Endometrium (tissue), 2 donors: ENCODE data around the gene MAP4K4.
"Not testable (repeated sequence)": the region's sequence is repeated elsewhere in the genome, so short reads cannot be mapped to it uniquely, and the experiment has no call there.

ENCODE experiments used
- FAIRE-seq: peaks from 2 replicates; lab custom pipeline; 2012; peaks lifted over from hg19 to GRCh38; lab: Jason Lieb, UNC
- donor health status: control.
- donor health status: control.

Gene MAP4K4

GRCh38 chr2:101768556-101769220 lies 71.2 kb downstream of the MAP4K4 start:
- no peak for FAIRE-seq

DNA sequence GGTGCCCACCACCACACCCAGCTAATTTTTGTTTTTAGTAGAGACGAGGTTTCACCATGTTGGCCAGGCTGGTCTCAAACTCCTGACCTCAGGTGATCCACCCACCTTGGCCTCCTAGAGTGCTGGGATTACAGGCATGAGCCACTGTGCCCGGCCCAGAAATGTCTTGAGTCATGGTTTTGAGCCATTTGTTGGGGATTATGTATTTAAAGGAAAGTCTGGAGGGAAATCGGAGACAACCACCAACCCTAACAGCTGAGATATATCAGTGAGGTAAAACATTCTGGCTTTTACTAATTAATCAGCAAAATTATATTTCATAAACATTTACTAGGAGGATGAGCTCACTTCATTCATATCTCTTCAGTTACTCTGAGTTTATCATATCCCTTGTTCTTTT lies 72.2 kb downstream of the MAP4K4 start:
- FAIRE-seq: not testable (repeated sequence)

DNA sequence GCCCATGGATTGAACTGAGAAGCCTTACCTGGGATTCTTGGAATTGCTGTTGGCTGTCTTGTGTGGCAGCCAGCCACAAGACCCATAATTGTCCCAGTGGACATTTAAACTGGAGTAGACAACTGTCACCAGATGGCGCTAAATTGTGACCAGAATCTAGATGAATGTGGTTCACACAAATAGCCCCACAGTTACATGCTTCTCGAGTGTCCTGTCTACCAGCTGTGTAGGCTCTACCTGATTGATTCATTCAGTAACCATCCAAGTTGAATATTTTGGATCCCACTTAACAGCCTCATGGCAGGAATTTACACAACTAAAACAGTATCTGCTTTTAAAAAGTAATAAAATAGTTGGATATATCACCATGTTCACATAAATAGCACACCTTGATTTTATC lies 73.2 kb downstream of the MAP4K4 start:
- FAIRE-seq: no peak

- no peak for FAIRE-seq
Measured at GRCh38 chr2:101771227-101771902, 73.9 kb downstream of the MAP4K4 start.

- no peak for FAIRE-seq
Measured at GRCh38 chr2:101771910-101772321, 74.4 kb downstream of the MAP4K4 start.

- FAIRE-seq: no peak
Measured at GRCh38 chr2:101773137-101773536, 75.6 kb downstream of the MAP4K4 start.

DNA sequence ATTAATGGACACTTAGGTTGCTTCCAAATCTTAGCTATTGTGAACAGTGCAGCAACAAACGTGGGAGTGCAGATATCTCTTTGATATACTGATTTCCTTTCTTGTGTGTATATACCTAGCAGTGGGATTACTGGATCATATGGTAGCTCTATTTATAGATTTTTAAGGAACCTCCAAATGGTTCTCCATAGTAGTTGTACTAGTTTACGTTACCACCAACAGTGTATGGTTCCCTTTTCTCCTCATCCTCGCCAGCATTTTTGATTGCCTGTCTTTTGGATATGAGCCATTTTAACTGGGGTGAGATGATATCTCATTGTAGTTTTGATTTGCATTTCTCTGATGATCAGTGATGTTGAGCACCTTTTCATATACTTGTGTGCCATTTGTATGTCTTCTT lies 76.5 kb downstream of the MAP4K4 start:
- not testable (repeated sequence) for FAIRE-seq

DNA sequence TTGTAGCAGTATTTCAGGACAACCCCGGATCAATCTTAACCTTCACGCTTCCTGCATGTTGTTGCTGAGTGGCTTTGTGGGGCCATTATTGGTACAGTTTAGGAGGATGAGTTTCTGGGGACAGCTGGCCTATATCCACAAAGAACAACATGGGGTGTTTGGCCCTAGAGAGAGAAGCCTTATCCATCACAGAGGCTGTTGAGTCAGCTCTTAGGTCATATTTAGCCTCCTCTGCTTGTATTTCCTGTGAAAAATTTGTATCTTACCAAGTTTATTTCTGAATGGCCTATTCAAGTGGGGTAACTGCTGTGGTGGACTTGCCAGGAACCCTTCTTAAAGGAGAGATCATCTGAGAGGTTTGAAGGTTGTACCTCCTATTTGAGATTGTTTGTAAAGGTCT lies 77.6 kb downstream of the MAP4K4 start:
- FAIRE-seq: no peak

DNA sequence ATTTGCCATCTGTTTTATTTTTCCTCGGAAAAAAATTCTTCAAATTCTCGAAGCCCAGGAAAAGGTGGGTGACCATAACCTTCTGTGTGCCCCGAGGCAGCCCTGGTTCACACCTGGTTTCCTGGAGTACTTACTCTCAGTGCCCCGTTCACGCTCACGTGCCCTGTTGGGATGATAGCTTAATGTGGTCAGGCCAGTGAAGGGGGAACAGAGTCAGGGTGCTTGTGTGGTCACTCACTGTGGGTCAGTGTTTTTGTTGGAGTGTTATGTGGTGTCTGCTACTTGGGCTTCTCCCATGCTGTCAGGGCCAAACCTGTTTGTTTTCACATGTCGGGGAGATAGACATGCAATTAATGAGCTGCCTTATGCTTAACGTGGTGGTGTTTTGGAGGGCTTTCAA lies 78.1 kb downstream of the MAP4K4 start:
- FAIRE-seq: no peak

- FAIRE-seq: no peak
Measured at GRCh38 chr2:101776172-101777043, 78.9 kb downstream of the MAP4K4 start.

DNA sequence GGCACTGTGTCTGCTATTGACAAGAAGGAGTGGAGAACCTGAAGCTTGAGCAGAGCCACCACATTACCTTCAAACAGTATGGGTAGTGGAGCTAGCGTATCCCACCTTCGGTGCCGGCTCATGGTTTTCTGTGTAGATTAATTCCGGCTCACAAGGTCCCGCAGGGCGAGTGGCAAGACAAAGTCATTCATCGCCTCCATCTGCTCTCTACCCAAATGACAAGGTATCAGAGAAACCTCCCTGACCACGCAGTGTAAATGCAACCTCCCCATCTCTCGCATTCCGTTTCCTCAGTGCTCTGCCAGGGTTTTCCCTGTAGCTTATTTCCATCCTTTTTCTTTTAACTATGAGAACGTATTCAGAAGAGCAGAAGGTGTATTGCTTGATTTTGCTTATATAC lies 79.8 kb downstream of the MAP4K4 start:
- no peak for FAIRE-seq

DNA sequence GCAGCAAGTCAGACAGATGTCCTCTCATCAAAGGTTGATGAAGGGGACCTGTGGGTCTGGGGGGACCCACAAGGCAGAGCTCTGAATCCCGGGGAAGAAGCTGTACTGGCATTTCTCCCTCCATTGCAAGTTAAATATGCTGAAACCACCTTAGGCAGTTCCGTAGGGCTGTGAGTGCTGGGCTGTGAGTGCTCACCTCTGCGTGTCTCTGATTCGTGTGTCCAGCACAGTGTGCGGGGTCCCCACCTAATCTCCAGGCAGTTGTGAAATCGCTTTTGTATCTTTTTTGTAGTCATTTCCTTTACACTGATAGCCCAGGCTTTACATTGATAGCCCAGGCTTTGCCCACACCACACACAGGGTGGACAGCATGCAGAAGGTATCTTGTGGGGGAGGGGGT lies 80.6 kb downstream of the MAP4K4 start:
- no peak for FAIRE-seq

DNA sequence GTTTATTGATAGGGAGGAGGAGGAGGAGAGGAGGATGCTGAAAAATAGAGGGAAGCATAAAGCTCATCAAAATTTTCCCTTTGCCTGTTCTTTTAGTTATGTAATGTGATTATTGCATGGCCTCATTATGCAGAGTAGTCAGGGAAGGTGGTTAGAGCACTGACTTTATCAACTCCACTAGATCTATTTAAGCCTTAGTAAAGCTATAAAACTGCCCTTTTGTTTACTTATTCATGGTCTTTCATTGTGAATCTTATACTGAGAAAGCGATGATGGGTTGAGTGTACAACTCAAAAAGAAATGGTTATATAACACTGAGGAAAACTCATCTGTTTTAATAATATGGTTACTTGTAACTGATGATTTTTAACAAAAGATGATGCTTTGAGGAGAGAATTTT lies 81.7 kb downstream of the MAP4K4 start:
- no peak for FAIRE-seq

- FAIRE-seq: no peak
Measured at GRCh38 chr2:101779656-101780055, 82.1 kb downstream of the MAP4K4 start.

DNA sequence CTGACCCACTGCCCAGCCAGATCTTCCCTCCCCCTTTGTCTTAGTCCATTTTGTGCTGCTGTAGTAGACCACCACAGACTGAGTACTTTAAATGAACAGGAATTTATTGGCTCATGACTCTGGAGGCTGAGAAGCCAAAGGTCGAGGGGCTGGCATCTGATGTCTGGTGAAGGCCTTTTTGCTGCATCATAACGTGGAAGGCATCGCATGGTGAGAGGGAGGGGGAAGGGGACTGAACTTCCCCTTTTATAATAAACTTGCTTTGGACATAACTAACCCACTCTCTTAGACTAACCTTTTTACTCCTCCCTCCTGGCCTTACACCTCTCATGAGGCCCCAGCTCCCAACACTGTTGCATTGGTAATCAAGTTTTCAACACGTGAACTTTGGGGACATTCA lies 83.8 kb downstream of the MAP4K4 start:
- no peak for FAIRE-seq

GRCh38 chr2:101781791-101782426 lies 84.4 kb downstream of the MAP4K4 start:
- no peak for FAIRE-seq

- no peak for FAIRE-seq
Measured at GRCh38 chr2:101782427-101782792, 84.9 kb downstream of the MAP4K4 start.

- no peak for FAIRE-seq
Measured at GRCh38 chr2:101787097-101787496, 89.6 kb downstream of the MAP4K4 start.

- no peak for FAIRE-seq
Measured at GRCh38 chr2:101788565-101788964, 91.1 kb downstream of the MAP4K4 start.

GRCh38 chr2:101788995-101789970 lies 91.8 kb downstream of the MAP4K4 start:
- no peak for FAIRE-seq

GRCh38 chr2:101790416-101790815 lies 92.9 kb downstream of the MAP4K4 start:
- peak; percentile 21 for FAIRE-seq
